HepG2 (cell line): ENCODE results near the gene SRSF8. TPM values are rescaled to one million over a fixed set of nuclear protein-coding genes. Genes with fewer than 3 reads are reported as not detected.
A peak's percentile ranks its signal among the peaks of the same experiment; 100 is the strongest.

Experiments
- CBX2 ChIP-seq, 2 experiments: fragments of 200-600 bp in 1 of 2; sonication (generic); formaldehyde crosslinking in 1 of 2; IDR thresholded peaks; 2 replicates each; pipeline versions ENCODE4 v1.7.0 to v1.8.1; 2018 to 2022; ENCODE audit warnings: low read depth in 2 of 2, low read length in 1 of 2, mild to moderate bottlenecking in 1 of 2, missing genetic modification reagents in 1 of 2
- GATAD2A ChIP-seq: IDR thresholded peaks from 2 replicates; pipeline ENCODE4 v1.6.1; 2016
- HOXA5 ChIP-seq: sonication (generic); formaldehyde crosslinking; IDR thresholded peaks from 2 replicates; pipeline ENCODE4 v1.4.0; 2020; ENCODE audit warnings: missing genetic modification reagents
- HOXA7 ChIP-seq: sonication (generic); formaldehyde crosslinking; IDR thresholded peaks from 2 replicates; pipeline ENCODE4 v1.8.1; 2022; ENCODE audit warnings: mild to moderate bottlenecking, missing genetic modification reagents, moderate library complexity
- KMT2B ChIP-seq: IDR thresholded peaks from 2 replicates; pipeline ENCODE4 v1.6.1; 2016; ENCODE audit warnings: missing genetic modification reagents, missing compliant biosample characterization
- MYNN ChIP-seq: sonication (generic); formaldehyde crosslinking; IDR thresholded peaks from 2 replicates; pipeline ENCODE4 v1.4.0; 2020; ENCODE audit warnings: mild to moderate bottlenecking, low read depth, missing genetic modification reagents
- NFATC3 ChIP-seq: sonication (generic); formaldehyde crosslinking; IDR thresholded peaks from 2 replicates; pipeline ENCODE4 v1.5.1; 2020; ENCODE audit warnings: mild to moderate bottlenecking, missing genetic modification reagents
- NFE2L1 ChIP-seq: sonication (generic); formaldehyde crosslinking; IDR thresholded peaks from 2 replicates; pipeline ENCODE4 v1.4.0; 2020; ENCODE audit warnings: missing genetic modification reagents, mild to moderate bottlenecking, borderline replicate concordance
- NKX3-1 ChIP-seq: sonication (generic); formaldehyde crosslinking; IDR thresholded peaks from 2 replicates; pipeline ENCODE4 v1.5.0; 2020; ENCODE audit warnings: missing genetic modification reagents
- PITX1 ChIP-seq: sonication (generic); formaldehyde crosslinking; IDR thresholded peaks from 2 replicates; pipeline ENCODE4 v1.5.1; 2020; ENCODE audit warnings: mild to moderate bottlenecking, missing genetic modification reagents
- POLR2AphosphoS5 ChIP-seq: IDR thresholded peaks from 2 replicates; pipeline ENCODE4 v1.6.1; 2012; ENCODE audit warnings: low read depth, low read length
- RORA ChIP-seq: sonication (generic); formaldehyde crosslinking; IDR thresholded peaks from 2 replicates; pipeline ENCODE4 v1.5.0; 2020; ENCODE audit warnings: mild to moderate bottlenecking, missing genetic modification reagents, moderate library complexity
- SRSF9 ChIP-seq: fragments of 200-400 bp; formaldehyde crosslinking; IDR thresholded peaks from 2 replicates; pipeline ENCODE4 v1.6.1; 2018; ENCODE audit warnings: borderline replicate concordance, mild to moderate bottlenecking, low read depth, low read length; ENCODE audit not compliant: insufficient read depth, poor library complexity, severe bottlenecking
- ZKSCAN8 ChIP-seq: IDR thresholded peaks from 2 replicates; pipeline ENCODE4 v1.6.1; 2016; ENCODE audit warnings: borderline replicate concordance, missing genetic modification reagents, missing compliant biosample characterization
- ZNF326 ChIP-seq: sonication (generic); formaldehyde crosslinking; IDR thresholded peaks from 2 replicates; pipeline ENCODE4 v1.4.0; 2020; ENCODE audit warnings: missing genetic modification reagents, borderline replicate concordance
- ZNF431 ChIP-seq: sonication (generic); formaldehyde crosslinking; IDR thresholded peaks from 2 replicates; pipeline ENCODE4 v1.9.0; 2022; ENCODE audit warnings: missing genetic modification reagents, low read depth, mild to moderate bottlenecking, borderline replicate concordance
- ZNF616 ChIP-seq: sonication (generic); formaldehyde crosslinking; IDR thresholded peaks from 2 replicates; pipeline ENCODE4 v1.5.0; 2020; ENCODE audit warnings: low read depth, mild to moderate bottlenecking, missing genetic modification reagents
- ZNF672 ChIP-seq: sonication (generic); formaldehyde crosslinking; IDR thresholded peaks from 2 replicates; pipeline ENCODE4 v1.8.1; 2022; ENCODE audit warnings: missing genetic modification reagents
- ZNF709 ChIP-seq: sonication (generic); formaldehyde crosslinking; IDR thresholded peaks from 2 replicates; pipeline ENCODE4 v1.5.0; 2020; ENCODE audit warnings: mild to moderate bottlenecking, missing genetic modification reagents
- ZNF749 ChIP-seq: sonication (generic); formaldehyde crosslinking; IDR thresholded peaks from 2 replicates; pipeline ENCODE4 v1.8.0; 2022; ENCODE audit warnings: mild to moderate bottlenecking, missing genetic modification reagents, moderate library complexity, borderline replicate concordance
- polyA plus RNA-seq, 8 experiments: library from polyadenylated mRNA; depleted of rRNA in 3 of 8; stranded (reverse) in 7 of 8; unstranded in 1 of 8; fragments of >200 nt; fragmentation: Illumina TruSeq in 4 of 8; extraction: Trizol in 4 of 8; gene quantifications; 2 replicates each; pipeline versions ENCODE4 v1.2.1 to v1.2.3, GENCODE V29; 2011 to 2016; ENCODE audit warnings: low read depth in 4 of 8, missing spikeins in 1 of 8, mixed read lengths in 1 of 8; ENCODE audit not compliant: insufficient read depth in 1 of 8
- total RNA-seq, 5 experiments: library from RNA; depleted of rRNA; stranded (reverse); fragments of >200 nt; fragmentation: Illumina TruSeq; extraction: Trizol; gene quantifications; 2 replicates each; pipeline ENCODE4 v1.2.3, GENCODE V29; 2016; ENCODE audit warnings: low read depth in 1 of 5
- TF ChIP-seq, protein P1 (sequence below): sonication (generic); formaldehyde crosslinking; IDR thresholded peaks from 2 replicates; pipeline ENCODE4 v1.4.0; 2020; ENCODE audit warnings: missing genetic modification reagents, borderline replicate concordance
- TF ChIP-seq, protein P2 (sequence below): sonication (generic); formaldehyde crosslinking; IDR thresholded peaks from 2 replicates; pipeline ENCODE4 v1.5.1; 2020; ENCODE audit warnings: missing genetic modification reagents, mild to moderate bottlenecking, borderline replicate concordance
- TF ChIP-seq, protein P3 (sequence below): sonication (generic); formaldehyde crosslinking; IDR thresholded peaks from 2 replicates; pipeline ENCODE4 v1.4.0; 2020; ENCODE audit warnings: missing genetic modification reagents
- TF ChIP-seq, protein P4 (sequence below): sonication (generic); formaldehyde crosslinking; IDR thresholded peaks from 2 replicates; pipeline ENCODE4 v1.4.0; 2020; ENCODE audit warnings: missing genetic modification reagents; ENCODE audit errors: not compliant biosample characterization

Gene SRSF8
- total and polyA plus RNA-seq, 2 of the 13 experiments (the other 11 are each of a cell fraction or from before 2014, with no cell fraction given) = 21.8 to 25.8 TPM

DNA sequence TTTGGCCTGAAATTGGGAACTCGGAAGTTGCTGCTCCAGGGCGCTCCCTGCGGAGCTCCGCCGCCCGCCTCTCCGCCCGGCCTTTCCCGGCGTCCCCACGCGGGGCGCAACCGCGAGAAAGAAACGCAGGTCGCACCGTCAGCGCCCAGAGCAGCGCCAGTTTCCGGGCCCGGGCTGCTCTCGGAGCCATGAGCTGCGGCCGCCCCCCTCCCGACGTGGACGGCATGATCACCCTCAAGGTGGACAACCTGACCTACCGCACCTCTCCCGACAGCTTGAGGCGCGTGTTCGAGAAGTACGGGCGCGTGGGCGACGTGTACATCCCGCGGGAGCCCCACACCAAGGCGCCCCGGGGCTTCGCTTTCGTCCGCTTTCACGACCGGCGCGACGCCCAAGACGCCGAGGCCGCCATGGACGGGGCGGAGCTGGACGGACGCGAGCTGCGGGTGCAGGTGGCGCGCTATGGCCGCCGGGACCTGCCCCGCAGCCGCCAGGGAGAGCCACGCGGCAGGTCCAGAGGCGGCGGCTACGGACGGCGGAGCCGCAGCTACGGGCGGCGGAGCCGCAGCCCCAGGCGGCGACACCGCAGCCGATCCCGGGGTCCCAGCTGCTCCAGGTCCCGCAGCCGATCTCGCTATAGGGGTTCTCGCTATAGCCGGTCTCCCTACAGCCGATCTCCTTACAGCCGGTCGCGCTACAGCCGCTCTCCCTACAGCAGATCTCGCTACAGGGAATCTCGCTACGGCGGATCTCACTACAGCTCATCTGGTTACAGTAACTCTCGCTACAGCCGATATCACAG is 521 bp downstream of the SRSF8 start (continued):
- TF ChIP-seq ZNF616 (CRISPR knock-in tag) = 0 out of 2 replicates have a peak, but pooled peaks have one; percentile 16
- no peak for TF ChIP-seq POLR2AphosphoS5
- no peak for TF ChIP-seq ZKSCAN8 (CRISPR knock-in tag)
- TF ChIP-seq HOXA5 (CRISPR knock-in tag) = peak; percentile 72
- TF ChIP-seq, protein P1, sequence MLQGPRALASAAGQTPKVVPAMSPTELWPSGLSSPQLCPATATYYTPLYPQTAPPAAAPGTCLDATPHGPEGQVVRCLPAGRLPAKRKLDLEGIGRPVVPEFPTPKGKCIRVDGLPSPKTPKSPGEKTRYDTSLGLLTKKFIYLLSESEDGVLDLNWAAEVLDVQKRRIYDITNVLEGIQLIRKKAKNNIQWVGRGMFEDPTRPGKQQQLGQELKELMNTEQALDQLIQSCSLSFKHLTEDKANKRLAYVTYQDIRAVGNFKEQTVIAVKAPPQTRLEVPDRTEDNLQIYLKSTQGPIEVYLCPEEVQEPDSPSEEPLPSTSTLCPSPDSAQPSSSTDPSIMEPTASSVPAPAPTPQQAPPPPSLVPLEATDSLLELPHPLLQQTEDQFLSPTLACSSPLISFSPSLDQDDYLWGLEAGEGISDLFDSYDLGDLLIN (CRISPR knock-in tag) = no peak
- TF ChIP-seq, protein P2, sequence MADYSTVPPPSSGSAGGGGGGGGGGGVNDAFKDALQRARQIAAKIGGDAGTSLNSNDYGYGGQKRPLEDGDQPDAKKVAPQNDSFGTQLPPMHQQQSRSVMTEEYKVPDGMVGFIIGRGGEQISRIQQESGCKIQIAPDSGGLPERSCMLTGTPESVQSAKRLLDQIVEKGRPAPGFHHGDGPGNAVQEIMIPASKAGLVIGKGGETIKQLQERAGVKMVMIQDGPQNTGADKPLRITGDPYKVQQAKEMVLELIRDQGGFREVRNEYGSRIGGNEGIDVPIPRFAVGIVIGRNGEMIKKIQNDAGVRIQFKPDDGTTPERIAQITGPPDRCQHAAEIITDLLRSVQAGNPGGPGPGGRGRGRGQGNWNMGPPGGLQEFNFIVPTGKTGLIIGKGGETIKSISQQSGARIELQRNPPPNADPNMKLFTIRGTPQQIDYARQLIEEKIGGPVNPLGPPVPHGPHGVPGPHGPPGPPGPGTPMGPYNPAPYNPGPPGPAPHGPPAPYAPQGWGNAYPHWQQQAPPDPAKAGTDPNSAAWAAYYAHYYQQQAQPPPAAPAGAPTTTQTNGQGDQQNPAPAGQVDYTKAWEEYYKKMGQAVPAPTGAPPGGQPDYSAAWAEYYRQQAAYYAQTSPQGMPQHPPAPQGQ (CRISPR knock-in tag) = no peak
- peak; percentile 54; the same call in 1 of the 2 replicates for TF ChIP-seq ZNF431 (CRISPR knock-in tag)
- peak; percentile 69 for TF ChIP-seq KMT2B (CRISPR knock-in tag)
- TF ChIP-seq, protein P3, sequence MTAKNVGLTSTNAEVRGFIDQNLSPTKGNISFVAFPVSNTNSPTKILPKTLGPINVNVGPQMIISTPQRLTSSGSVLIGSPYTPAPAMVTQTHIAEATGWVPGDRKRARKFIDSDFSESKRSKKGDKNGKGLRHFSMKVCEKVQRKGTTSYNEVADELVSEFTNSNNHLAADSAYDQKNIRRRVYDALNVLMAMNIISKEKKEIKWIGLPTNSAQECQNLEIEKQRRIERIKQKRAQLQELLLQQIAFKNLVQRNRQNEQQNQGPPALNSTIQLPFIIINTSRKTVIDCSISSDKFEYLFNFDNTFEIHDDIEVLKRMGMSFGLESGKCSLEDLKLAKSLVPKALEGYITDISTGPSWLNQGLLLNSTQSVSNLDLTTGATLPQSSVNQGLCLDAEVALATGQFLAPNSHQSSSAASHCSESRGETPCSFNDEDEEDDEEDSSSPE (CRISPR knock-in tag) = peak; percentile 55; the same call in 1 of the 2 replicates
- peak; percentile 60 for TF ChIP-seq GATAD2A
- peak; percentile 20; the same call in 1 of the 2 replicates for TF ChIP-seq ZNF709 (CRISPR knock-in tag)
- no peak; the same call in none of the 2 replicates for TF ChIP-seq NKX3-1
- TF ChIP-seq HOXA7 (CRISPR knock-in tag) = no peak
- no peak for TF ChIP-seq PITX1 (CRISPR knock-in tag)
- TF ChIP-seq NFATC3 (CRISPR knock-in tag) = no peak
- TF ChIP-seq CBX2 (IDR thresholded peaks at IDR 0.05; ENCODE audit: low read depth, low read length) = no peak
- 0 out of 2 replicates have a peak, but pooled peaks have one; percentile 61 for TF ChIP-seq CBX2 (CRISPR knock-in tag; IDR thresholded peaks at IDR 0.05; ENCODE audit: low read depth)
- TF ChIP-seq, protein P4, sequence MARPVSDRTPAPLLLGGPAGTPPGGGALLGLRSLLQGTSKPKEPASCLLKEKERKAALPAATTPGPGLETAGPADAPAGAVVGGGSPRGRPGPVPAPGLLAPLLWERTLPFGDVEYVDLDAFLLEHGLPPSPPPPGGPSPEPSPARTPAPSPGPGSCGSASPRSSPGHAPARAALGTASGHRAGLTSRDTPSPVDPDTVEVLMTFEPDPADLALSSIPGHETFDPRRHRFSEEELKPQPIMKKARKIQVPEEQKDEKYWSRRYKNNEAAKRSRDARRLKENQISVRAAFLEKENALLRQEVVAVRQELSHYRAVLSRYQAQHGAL (CRISPR knock-in tag) = no peak
- no peak for TF ChIP-seq MYNN (CRISPR knock-in tag)
- no peak for TF ChIP-seq ZNF672 (CRISPR knock-in tag)
- TF ChIP-seq RORA (CRISPR knock-in tag) = no peak
- TF ChIP-seq ZNF326 (CRISPR knock-in tag) = no peak
- no peak for TF ChIP-seq SRSF9
- no peak; the same call in none of the 2 replicates for TF ChIP-seq ZNF749 (CRISPR knock-in tag)
- no peak for TF ChIP-seq NFE2L1 (CRISPR knock-in tag)
